ENCODE measurements around the gene FOXL3. TPM values are rescaled to one million over a fixed set of nuclear protein-coding genes. Genes with fewer than 3 reads are reported as not detected.
"Not testable (repeated sequence)": the region's sequence is repeated elsewhere in the genome, so short reads cannot be mapped to it uniquely, and the experiment has no call there.

FOXL3 gene
- not detected for total RNA-seq
- long read RNA-seq = 0 reads

DNA sequence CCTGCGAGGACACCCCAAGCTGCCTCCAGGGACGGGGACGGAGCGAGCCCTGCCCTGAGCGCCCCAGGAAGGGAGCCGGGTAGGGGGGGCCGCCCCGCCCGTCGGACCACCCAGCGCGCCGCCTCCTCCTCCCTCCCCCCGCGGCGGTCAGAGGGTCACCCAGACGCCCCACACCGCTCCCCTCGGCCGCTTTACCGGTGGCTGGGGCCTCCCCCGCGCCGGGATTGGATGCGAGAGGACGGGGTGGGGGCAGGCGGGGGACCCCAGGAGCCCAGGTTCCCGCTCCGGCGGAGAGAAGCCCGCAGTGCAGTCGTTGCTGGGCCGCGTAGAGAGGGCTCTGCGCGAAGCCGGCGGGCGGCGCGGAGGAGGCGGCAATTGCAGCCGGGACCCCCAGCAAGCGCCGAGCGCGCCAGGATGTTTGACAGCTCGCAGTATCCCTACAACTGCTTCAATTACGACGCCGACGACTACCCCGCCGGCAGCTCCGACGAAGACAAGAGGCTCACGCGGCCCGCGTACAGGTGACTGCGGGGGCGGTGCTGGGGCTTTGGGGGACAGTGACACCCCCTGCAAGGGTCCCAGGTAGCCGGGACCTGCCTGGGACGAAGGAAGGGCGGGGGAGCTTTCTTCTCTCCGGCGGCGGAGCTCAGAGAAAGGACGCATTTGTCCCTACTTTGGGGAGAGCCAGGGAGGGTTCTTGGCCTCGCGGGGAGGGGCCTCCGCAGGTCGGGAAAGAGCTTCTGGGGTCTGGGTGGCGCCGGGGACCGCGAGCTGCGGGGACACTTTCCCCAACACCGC is at the start of gene FOXL3:
FOXL3 (plus strand) TSS at position 415 of the 798 bp plus-strand sequence; CDS start at position 415, 0 bp downstream.
- Histone ChIP-seq H3K9me3 (no peaks in the 10 kb centered on the region), H3K4me1 (no peaks in the 10 kb centered on the region), H3K36me3 (no peaks in the 10 kb centered on the region), H3K27ac (no peak within 1 kb of the TSS), H3K4me3 (no peak within 1 kb of the TSS), H3K27me3 (peaks cover 8 to 18% of the 10 kb centered on the region in 2 donors)
- DNase-seq (peak in 2 of 3 donors; percentile 42), ATAC-seq (no peak)
- TF ChIP-seq POLR2A (IDR thresholded peaks at IDR 0.05) = no peak
- TF ChIP-seq, protein P1, sequence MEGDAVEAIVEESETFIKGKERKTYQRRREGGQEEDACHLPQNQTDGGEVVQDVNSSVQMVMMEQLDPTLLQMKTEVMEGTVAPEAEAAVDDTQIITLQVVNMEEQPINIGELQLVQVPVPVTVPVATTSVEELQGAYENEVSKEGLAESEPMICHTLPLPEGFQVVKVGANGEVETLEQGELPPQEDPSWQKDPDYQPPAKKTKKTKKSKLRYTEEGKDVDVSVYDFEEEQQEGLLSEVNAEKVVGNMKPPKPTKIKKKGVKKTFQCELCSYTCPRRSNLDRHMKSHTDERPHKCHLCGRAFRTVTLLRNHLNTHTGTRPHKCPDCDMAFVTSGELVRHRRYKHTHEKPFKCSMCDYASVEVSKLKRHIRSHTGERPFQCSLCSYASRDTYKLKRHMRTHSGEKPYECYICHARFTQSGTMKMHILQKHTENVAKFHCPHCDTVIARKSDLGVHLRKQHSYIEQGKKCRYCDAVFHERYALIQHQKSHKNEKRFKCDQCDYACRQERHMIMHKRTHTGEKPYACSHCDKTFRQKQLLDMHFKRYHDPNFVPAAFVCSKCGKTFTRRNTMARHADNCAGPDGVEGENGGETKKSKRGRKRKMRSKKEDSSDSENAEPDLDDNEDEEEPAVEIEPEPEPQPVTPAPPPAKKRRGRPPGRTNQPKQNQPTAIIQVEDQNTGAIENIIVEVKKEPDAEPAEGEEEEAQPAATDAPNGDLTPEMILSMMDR (IDR thresholded peaks at IDR 0.05) = no peak
- 3% methylated on average over 18 of the region's 79 CpGs for WGBS (ENCODE audit: insufficient coverage, low coverage, low lambda C conversion rate, missing lambda C conversion rate)
- intact Hi-C loops (cut with DNase I) = no loop called here

DNA sequence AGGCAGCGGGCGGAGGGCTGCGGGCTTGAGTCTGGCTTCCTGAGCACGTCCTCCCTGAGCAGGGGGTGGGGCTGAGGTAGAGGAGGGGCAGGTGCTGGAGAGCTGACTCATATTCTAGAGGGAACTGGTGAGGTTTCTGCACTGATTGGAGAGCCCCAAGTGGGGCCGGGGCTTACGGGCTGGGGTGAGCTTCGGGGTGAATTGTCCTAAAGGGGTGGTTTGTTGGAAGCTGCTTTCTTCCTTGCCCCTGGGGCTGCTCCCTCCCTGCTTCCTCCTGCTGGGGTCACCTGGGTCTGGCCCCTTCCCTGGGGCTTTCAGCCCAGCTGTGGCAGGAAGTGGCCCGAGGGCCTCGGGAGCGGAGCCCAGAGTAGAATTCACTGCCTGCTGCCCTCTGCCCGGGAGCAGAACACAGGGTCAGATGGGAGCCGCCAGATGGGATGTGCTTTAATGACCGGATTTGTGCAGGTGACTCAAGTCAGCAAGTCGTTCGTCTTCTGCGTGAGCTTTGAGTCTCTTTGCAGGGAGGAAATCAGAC is 49.0 kb upstream of the FOXL3 start:
- no peaks in the 10 kb centered on the region for H3K9me3 ChIP-seq
- intact Hi-C loops (cut with DNase I) = no loop called here
- H3K36me3 ChIP-seq = peaks cover 0 to 3% (median under 1%) of the 10 kb centered on the region in 4 donors
- TF ChIP-seq, protein P1 (IDR thresholded peaks at IDR 0.05) = no peak
- TF ChIP-seq POLR2A (IDR thresholded peaks at IDR 0.05) = no peak
- H3K27ac ChIP-seq = peak overlapping the region in 1 of 3 donors; percentile 14
- no peaks in the 10 kb centered on the region for H3K27me3 ChIP-seq
- no peak overlapping the region for H3K4me3 ChIP-seq
- peaks cover 0 to 25% (median 6%) of the 10 kb centered on the region in 4 donors for H3K4me1 ChIP-seq
- WGBS (ENCODE audit: insufficient coverage, low coverage, low lambda C conversion rate, missing lambda C conversion rate) = no CpG with 5 or more reads among the region's 16 CpGs
- no peak for DNase-seq
- peak; percentile 47 to 56 (median 52) for ATAC-seq

DNA sequence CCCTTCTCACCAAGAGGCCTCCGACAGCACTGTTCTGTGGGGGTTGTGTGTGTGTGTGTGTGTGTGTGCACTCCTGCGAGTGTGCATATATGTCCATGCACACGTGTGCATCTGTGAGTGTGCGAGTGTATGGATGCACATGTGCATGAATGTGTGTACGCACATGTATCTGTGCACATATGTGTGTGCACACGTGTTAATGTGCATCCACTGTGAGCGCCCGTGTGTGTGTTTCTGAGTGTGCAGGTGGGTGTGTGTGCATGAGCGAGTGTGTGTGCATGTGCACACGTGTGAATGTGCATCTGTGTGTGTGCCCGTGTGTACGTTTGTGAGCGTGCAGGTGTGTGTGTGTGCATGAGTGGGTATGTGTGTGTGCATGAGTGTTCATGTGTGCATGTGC is 48.5 kb upstream of the FOXL3 start:
- Histone ChIP-seq H3K4me1 (peaks cover 0 to 19% (median 3%) of the 10 kb centered on the region in 4 donors), H3K27me3 (no peaks in the 10 kb centered on the region), H3K4me3 (no peak overlapping the region), H3K9me3 (no peaks in the 10 kb centered on the region), H3K36me3 (peaks cover 0 to 6% (median 2%) of the 10 kb centered on the region in 4 donors), H3K27ac (peak overlapping the region in 1 of 3 donors; percentile 14)
- 81% methylated on average over 6 of the region's 13 CpGs for WGBS (ENCODE audit: insufficient coverage, low coverage, low lambda C conversion rate, missing lambda C conversion rate)
- no peak for TF ChIP-seq POLR2A (IDR thresholded peaks at IDR 0.05)
- TF ChIP-seq, protein P1 (IDR thresholded peaks at IDR 0.05) = no peak
- intact Hi-C loops (cut with DNase I) = no loop called here
- DNase-seq = no peak
- ATAC-seq = no peak

DNA sequence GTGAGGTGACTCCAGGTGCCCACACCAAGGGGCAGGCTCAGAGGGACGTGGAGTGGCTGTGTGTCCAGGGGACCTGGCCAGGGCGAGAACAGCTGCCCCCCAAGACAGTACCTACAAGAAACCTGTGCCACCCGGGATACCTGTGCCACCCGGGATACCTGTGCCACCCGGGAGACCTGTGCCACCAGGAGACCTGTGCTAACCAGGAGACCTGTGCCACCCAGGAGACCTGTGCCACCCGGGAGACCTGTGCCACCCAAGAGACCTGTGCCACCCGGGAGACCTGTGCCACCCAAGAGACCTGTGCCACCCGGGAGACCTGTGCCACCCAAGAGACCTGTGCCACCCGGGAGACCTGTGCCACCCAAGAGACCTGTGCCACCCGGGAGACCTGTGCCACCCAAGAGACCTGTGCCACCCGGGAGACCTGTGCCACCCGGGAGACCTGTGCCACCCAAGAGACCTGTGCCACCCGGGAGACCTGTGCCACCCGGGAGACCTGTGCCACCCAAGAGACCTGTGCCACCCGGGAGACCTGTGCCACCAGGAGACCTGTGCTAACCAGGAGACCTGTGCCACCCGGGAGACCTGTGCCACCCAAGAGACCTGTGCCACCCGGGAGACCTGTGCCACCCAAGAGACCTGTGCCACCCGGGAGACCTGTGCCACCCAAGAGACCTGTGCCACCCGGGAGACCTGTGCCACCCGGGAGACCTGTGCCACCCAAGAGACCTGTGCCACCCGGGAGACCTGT is 47.0 kb upstream of the FOXL3 start:
- ATAC-seq; DNase-seq; H3K4me3 ChIP-seq; H3K27ac ChIP-seq; intact Hi-C loops (cut with DNase I); H3K9me3 ChIP-seq; H3K27me3 ChIP-seq: not testable (repeated sequence)
- Histone ChIP-seq H3K4me1 (peaks cover 0 to 19% (median 2%) of the 10 kb centered on the region in 4 donors), H3K36me3 (peaks cover 0 to 17% (median 5%) of the 10 kb centered on the region in 4 donors)
- WGBS (ENCODE audit: insufficient coverage, low coverage, low lambda C conversion rate, missing lambda C conversion rate) = no CpG with 5 or more reads among the region's 21 CpGs

DNA sequence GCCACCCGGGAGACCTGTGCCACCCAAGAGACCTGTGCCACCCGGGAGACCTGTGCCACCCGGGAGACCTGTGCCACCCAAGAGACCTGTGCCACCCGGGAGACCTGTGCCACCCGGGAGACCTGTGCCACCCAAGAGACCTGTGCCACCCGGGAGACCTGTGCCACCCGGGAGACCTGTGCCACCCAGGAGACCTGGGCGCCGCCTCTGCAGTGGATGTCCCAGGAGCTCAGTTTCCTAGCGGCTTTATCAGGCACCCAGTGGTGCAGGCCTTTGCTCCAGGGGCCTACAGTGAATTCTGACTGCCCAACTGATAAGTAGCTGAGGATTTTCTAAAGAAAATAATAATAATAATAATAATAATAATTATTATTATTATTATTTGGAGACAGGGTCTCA is 46.4 kb upstream of the FOXL3 start:
- H3K4me1 ChIP-seq = peaks cover 0 to 19% (median 2%) of the 10 kb centered on the region in 4 donors
- ATAC-seq; H3K4me3 ChIP-seq; DNase-seq; H3K27ac ChIP-seq; H3K27me3 ChIP-seq; intact Hi-C loops (cut with DNase I); H3K9me3 ChIP-seq: not testable (repeated sequence)
- H3K36me3 ChIP-seq = peaks cover 0 to 23% (median 6%) of the 10 kb centered on the region in 4 donors
- WGBS (ENCODE audit: insufficient coverage, low coverage, low lambda C conversion rate, missing lambda C conversion rate) = 100% methylated on average over 1 of the region's 10 CpGs

Measured in right lobe of liver (tissue), 6 donors.